ENCODE measurements around the gene PAM16.

The PAM16 gene

DNA sequence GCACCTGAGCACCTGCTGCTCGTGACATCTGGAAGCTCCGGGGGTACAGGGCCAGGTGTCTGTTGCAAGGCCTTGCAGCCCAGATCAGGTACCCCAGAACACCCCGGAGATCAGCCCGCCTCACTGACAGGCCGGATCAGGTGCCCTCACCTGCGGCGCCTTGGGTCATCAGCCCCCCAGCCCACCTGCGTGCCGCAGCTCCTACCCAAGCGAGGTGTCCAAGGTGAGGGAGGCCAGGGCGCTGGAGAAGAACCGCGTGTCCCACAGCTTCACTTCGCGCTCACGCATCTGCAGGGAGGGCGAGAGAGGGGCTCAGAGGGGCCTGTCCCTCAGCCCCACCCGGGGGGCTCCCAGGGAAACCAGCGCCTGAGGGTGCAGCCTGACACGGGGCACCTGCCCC is 36.7 kb upstream of the PAM16 start:
- H3K4me3 ChIP-seq (ENCODE audit: low read length) = no peak overlapping the region
- no peak for TF ChIP-seq ZNF274 (IDR thresholded peaks at IDR 0.05; ENCODE audit: low read depth, low read length)

DNA sequence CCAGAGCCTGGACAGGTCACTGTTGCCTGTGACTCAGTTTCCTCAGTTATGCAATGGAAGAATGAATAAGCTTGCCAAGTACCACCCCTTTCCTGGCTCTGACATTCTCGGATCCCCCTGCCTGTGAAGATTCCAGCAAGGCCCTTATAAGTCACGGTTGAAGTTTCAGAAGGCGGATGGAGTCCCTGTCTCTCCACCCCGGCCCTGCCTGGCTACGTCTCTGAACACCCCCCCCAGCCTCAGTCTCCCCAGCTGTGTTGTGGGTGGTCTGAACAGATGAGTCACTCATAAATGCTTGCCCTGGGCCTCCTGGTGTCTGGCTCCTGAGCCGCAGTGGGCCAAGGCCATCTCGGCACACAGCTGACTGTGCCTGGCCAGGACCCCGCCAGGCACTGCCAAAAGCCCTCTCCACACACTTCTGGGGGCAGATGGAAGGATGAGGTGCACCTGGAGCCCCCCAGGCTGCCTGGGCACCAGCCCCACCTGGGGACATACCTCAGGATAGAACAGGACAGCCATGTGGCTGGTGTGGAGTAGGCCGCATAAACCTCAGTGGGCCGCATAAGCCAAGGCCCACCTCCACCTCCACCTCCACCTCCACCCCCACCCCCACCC is 35.9 kb upstream of the PAM16 start:
- no peak for TF ChIP-seq ZNF274 (IDR thresholded peaks at IDR 0.05; ENCODE audit: low read depth, low read length)
- no peak overlapping the region for H3K4me3 ChIP-seq (ENCODE audit: low read length)

DNA sequence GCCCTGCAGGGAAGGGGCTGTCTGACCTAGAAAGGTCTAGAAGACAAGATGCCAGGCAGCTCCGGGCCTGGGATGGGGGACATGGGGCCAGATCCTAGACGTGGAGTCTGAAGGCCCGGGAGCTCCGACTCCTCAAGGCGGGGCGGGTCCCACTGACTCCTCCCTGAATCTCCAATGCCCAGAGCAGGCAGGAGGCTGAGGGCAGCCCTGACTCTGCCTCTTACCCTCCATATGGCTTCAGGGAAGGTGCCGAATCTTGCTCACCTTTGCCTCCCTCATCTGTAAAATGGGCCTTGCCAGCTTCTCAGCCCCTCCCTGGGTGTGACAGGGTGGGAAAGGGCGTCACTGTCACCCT is 35.3 kb upstream of the PAM16 start:
- no peak for TF ChIP-seq ZNF274 (IDR thresholded peaks at IDR 0.05; ENCODE audit: low read depth, low read length)
- no peak overlapping the region for H3K4me3 ChIP-seq (ENCODE audit: low read length)

GRCh38 chr16:4385789-4386450 is 34.8 kb upstream of the PAM16 start:
- no peak overlapping the region for H3K4me3 ChIP-seq (ENCODE audit: low read length)
- no peak for TF ChIP-seq ZNF274 (IDR thresholded peaks at IDR 0.05; ENCODE audit: low read depth, low read length)

DNA sequence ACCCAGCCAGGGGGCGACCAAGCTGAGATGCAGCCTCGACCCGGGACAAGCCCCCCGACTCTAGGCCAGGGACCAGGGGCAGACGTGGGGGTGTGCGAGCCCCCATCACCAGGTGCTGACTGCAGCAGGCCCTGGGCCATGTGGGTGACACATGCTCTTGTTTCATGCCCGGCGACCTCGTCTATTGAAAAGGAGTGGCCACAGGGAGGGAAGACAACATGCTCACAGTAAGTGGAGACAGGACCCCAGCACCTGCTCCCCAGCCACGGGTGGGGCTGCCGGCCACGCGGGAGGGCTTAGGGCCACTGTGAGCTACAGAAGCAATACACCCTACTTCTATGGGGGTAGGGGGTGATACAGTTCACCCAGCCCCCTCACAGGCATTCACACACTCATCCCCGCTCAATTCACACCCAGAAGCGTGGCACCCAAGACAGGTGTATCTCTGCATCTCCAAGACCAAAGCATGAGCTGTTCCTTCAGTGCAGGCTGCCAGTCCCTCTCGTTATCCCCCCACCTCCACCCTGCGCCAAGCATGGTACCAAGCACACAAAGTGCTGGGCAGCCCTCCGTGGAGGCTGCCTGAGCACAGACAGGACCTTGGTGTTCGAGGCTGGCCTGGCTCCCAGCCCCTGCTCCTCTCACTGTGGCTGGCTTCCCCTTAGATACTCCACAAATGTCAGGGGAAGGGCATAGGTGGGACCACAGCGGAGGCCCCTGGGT is 34.1 kb upstream of the PAM16 start:
- no peak overlapping the region for H3K4me3 ChIP-seq (ENCODE audit: low read length)
- no peak for TF ChIP-seq ZNF274 (IDR thresholded peaks at IDR 0.05; ENCODE audit: low read depth, low read length)

GRCh38 chr16:4384509-4384942 is 33.4 kb upstream of the PAM16 start:
- H3K4me3 ChIP-seq (ENCODE audit: low read length) = no peak overlapping the region
- TF ChIP-seq ZNF274 (IDR thresholded peaks at IDR 0.05; ENCODE audit: low read depth, low read length) = no peak

DNA sequence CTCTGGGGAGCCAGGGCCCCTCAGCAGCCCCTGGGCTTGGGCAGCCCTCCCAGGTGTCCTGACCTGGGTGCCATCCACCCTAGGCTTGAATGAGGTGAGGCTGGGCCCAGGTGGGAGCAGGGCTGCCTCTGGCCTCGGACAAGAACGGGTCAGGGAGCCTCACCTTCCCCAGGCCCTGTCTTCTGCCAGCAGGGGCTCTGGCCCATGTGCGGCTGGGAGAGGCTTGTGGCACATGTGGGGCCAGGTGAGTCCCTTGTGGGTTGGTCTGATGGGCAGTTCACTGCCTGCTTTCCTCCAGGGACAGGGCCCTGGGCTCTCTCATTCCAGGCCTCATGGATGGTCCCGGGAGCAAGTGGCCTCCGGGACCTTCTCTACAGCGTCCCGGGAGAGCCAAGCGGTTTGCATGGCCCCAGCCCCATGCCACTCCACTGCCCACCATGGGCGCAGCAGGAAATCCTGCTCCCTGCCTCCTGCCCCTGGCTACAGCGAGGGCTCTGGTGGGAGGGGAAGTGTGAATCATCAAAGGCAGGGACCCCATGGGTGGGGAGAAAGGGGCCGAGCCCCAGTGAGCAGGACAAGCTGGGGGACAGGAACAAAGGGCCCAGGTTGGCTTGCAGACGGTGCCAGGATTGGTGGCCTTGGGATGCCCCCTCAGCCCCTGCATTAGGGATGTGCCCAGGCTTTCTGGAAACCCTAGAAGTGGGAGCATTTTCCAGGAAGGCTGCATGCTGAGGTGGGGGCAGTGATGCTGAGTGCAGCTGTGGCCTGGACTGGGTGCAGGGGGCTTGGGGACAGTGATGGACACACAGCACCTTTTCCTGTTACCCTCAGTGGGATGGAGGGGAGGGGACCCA is 32.7 kb upstream of the PAM16 start:
- TF ChIP-seq ZNF274 (IDR thresholded peaks at IDR 0.05; ENCODE audit: low read depth, low read length) = no peak
- no peak overlapping the region for H3K4me3 ChIP-seq (ENCODE audit: low read length)

DNA sequence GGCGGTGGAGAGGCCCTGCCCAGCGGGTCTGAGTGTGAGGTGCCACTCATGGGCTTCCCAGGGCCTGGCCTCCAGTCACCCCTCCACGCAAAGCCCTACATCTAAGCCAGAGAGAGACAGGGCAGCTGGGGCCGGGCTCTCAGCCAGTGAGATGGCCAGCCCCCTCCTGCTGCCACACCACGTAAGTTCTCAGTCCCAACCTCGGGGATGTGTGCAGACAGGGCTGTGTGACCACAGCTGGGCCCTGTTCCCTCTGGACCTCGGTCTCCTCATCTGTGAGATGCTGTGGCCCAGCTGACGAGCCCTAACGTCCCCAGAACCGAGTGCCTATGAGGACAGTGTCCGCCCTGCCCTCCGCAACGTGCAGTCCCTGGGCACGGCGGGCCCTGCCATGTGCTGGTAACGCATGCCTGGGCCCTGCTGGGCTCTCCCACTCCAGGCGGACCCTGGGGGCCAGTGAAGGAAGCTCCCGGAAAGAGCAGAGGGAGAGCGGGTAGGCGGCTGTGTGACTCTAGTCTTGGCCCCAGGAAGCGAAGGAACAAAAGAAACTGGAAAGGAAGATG is 31.8 kb upstream of the PAM16 start:
- TF ChIP-seq ZNF274 (IDR thresholded peaks at IDR 0.05; ENCODE audit: low read depth, low read length) = no peak

DNA sequence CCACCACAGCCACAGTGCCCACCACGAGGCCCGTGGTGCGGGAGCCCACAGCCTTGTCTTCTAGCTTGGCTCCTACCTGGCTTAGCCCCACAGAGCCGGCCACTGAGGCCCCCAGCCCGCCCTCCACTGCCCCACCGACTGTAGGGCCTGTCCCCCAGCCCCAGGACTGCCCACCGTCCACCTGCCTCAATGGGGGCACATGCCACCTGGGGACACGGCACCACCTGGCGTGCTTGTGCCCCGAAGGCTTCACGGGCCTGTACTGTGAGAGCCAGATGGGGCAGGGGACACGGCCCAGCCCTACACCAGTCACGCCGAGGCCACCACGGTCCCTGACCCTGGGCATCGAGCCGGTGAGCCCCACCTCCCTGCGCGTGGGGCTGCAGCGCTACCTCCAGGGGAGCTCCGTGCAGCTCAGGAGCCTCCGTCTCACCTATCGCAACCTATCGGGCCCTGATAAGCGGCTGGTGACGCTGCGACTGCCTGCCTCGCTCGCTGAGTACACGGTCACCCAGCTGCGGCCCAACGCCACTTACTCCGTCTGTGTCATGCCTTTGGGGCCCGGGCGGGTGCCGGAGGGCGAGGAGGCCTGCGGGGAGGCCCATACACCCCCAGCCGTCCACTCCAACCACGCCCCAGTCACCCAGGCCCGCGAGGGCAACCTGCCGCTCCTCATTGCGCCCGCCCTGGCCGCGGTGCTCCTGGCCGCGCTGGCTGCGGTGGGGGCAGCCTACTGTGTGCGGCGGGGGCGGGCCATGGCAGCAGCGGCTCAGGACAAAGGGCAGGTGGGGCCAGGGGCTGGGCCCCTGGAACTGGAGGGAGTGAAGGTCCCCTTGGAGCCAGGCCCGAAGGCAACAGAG is 31.0 kb upstream of the PAM16 start:
- TF ChIP-seq ZNF274 (IDR thresholded peaks at IDR 0.05; ENCODE audit: low read depth, low read length) = no peak
- H3K4me3 ChIP-seq (ENCODE audit: low read length) = no peak overlapping the region

More for the DNA sequence above, 31.8 kb upstream of the PAM16 start:
- H3K4me3 ChIP-seq (ENCODE audit: low read length) = no peak overlapping the region

GRCh38 chr16:4381072-4381934 is 30.2 kb upstream of the PAM16 start:
- H3K4me3 ChIP-seq (ENCODE audit: low read length) = no peak overlapping the region
- no peak for TF ChIP-seq ZNF274 (IDR thresholded peaks at IDR 0.05; ENCODE audit: low read depth, low read length)

- H3K4me3 ChIP-seq (ENCODE audit: low read length) = no peak overlapping the region
- no peak for TF ChIP-seq ZNF274 (IDR thresholded peaks at IDR 0.05; ENCODE audit: low read depth, low read length)
These were observed 29.3 kb upstream of the PAM16 start for GRCh38 chr16:4380119-4381063.

Measured in GM08714 (cell line).